Psoas muscle (tissue), 8 donors: Measurements from ENCODE around the gene KLHL25. TPM values are rescaled to one million over a fixed set of nuclear protein-coding genes. Genes with fewer than 3 reads are reported as not detected.
"Not testable (repeated sequence)": the region's sequence is repeated elsewhere in the genome, so short reads cannot be mapped to it uniquely, and the experiment has no call there.

Experiments
- ATAC-seq, 4 donors: fragments of 200-7000 bp; cut with Tn5 transposase; one replicate each; pipeline ENCODE4 v1.9.1; 2020; ENCODE audit warnings: moderate library complexity in 3 of 4, mild to moderate bottlenecking in 2 of 4
- DNase-seq, 2 donors: peaks; one replicate each; pipeline ENCODE4 v3.0.0-alpha.2; 2020
- H3K27ac ChIP-seq: fragments of 200-600 bp; one replicate; pipeline ENCODE4 v1.8.0; 2022
- H3K27me3 ChIP-seq, 3 donors: fragments of 200-600 bp in 1 of 3; one replicate each; pipeline versions ENCODE4 v1.6.1 to v1.8.0; 2013 to 2022; ENCODE audit warnings: low read length in 2 of 3, mild to moderate bottlenecking in 2 of 3, moderate library complexity in 1 of 3; ENCODE audit not compliant: insufficient read depth in 3 of 3
- H3K36me3 ChIP-seq, 2 donors: fragments of 200-600 bp in 1 of 2; one replicate each; pipeline versions ENCODE4 v1.6.1 to v1.8.0; 2013 to 2022; ENCODE audit warnings: low read depth in 1 of 2, mild to moderate bottlenecking in 1 of 2, moderate library complexity in 1 of 2; ENCODE audit not compliant: insufficient read depth in 1 of 2
- H3K4me1 ChIP-seq: fragments of 200-600 bp; one replicate; pipeline ENCODE4 v1.8.0; 2022
- H3K4me3 ChIP-seq: fragments of 200-600 bp; one replicate; pipeline ENCODE4 v1.8.0; 2022; ENCODE audit warnings: mild to moderate bottlenecking
- H3K9me3 ChIP-seq: fragments of 200-600 bp; one replicate; pipeline ENCODE4 v1.8.0; 2022
- CTCF ChIP-seq: fragments of 200-600 bp; IDR thresholded peaks from one replicate; pipeline ENCODE4 v1.8.0; 2022; ENCODE audit warnings: antibody characterized with exemption
- WGBS, 3 donors: extraction: QIAGEN DNeasy Blood & Tissue Kit; methylation state at CpG; one replicate each; pipeline versions ENCODE4 v1.1.6 to v1.1.7; 2013; 5-methylcytosine and 5-hydroxymethylcytosine counted together
- intact Hi-C, 2 donors: fragments of 100-400 bp; cut with DNase I; formaldehyde crosslinking; loops; one replicate each; pipeline versions ENCODE4 v1.11.0 to v1.14.2; 2022
- polyA plus RNA-seq, 3 donors: library from polyadenylated mRNA; stranded (reverse); fragments of 200-250 nt; gene quantifications; one replicate each; pipeline ENCODE4 v1.2.3, GENCODE V29; 2013
- total RNA-seq, 4 donors: library from RNA; stranded (reverse); fragmentation: NEBNext Ultra II Directional in 2 of 4; extraction: Animal tissue kit (Norgen Biotek cat#: 25700) in 2 of 4; gene quantifications; one replicate each; pipeline versions ENCODE4 v1.2.1 to v1.2.4, GENCODE V29; 2021 to 2023
- donor health status: healthy with polysubstance abuse.
- donor health status: DM: no; HTN: no; CAD: no; lungs with moderate emphysema.
- donor health status: Bipolar disorder and iron deficiency.
- donor health status: healthy.
- donor health status: DM: yes; HTN: yes; CAD: no.
- donor health status: DM: no; HTN: no; CAD: no.
- donor health status: DM: no; HTN: no; CAD: no.
- donor health status: DM: yes; HTN: yes; CAD: no.

Gene KLHL25
- total and polyA plus RNA-seq, 7 donors: 3.8 to 15.7 (median 8.1) TPM

- no peak for DNase-seq
- H3K4me3 ChIP-seq: no peak overlapping the region
- no peaks in the 10 kb centered on the region for H3K9me3 ChIP-seq
- no peak for TF ChIP-seq CTCF
- no peaks in the 10 kb centered on the region for H3K27me3 ChIP-seq
- no peak overlapping the region for H3K27ac ChIP-seq
- intact Hi-C loops: no loop called here
- H3K36me3 ChIP-seq: no peaks in the 10 kb centered on the region
- 76 to 89% (median 80%) methylated on average over 3 of the region's 3 CpGs for WGBS, 3 donors
- no peaks in the 10 kb centered on the region for H3K4me1 ChIP-seq
- ATAC-seq: no peak
Observed at GRCh38 chr15:85810075-85810474, 15.3 kb upstream of the KLHL25 start.

- WGBS, 3 donors: 50 to 70% (median 50%) methylated on average over 3 of the region's 3 CpGs
- H3K4me1 ChIP-seq: no peaks in the 10 kb centered on the region
- no peak overlapping the region for H3K4me3 ChIP-seq
- H3K27me3 ChIP-seq: no peaks in the 10 kb centered on the region
- intact Hi-C loops: no loop called here
- no peaks in the 10 kb centered on the region for H3K36me3 ChIP-seq
- no peak overlapping the region for H3K27ac ChIP-seq
- no peak for DNase-seq
- TF ChIP-seq CTCF: no peak
- H3K9me3 ChIP-seq: no peaks in the 10 kb centered on the region
- no peak for ATAC-seq
Observed at GRCh38 chr15:85805420-85805819, 10.7 kb upstream of the KLHL25 start.

- TF ChIP-seq CTCF: no peak
- no peak for DNase-seq
- H3K27ac ChIP-seq: no peak overlapping the region
- ATAC-seq: no peak
- intact Hi-C loops: no loop called here
- no peaks in the 10 kb centered on the region for H3K4me1 ChIP-seq
- no peaks in the 10 kb centered on the region for H3K27me3 ChIP-seq
- H3K4me3 ChIP-seq: no peak overlapping the region
- no peaks in the 10 kb centered on the region for H3K9me3 ChIP-seq
- H3K36me3 ChIP-seq: no peaks in the 10 kb centered on the region
- 44 to 61% (median 45%) methylated on average over 7 of the region's 7 CpGs for WGBS, 3 donors
Observed at GRCh38 chr15:85804481-85805170, 9.9 kb upstream of the KLHL25 start.

- 83 to 92% (median 86%) methylated on average over 9 of the region's 9 CpGs for WGBS, 3 donors
- ATAC-seq, H3K4me3 ChIP-seq, H3K9me3 ChIP-seq, H3K27ac ChIP-seq, H3K27me3 ChIP-seq, H3K36me3 ChIP-seq, intact Hi-C loops, H3K4me1 ChIP-seq, DNase-seq: not testable (repeated sequence)
Observed at GRCh38 chr15:85802617-85803016, 7.9 kb upstream of the KLHL25 start.

- peak; percentile 99 for ATAC-seq
- 70 to 78% (median 71%) methylated on average over 9 of the region's 9 CpGs for WGBS, 3 donors
- peak; percentile 40 for TF ChIP-seq CTCF
Observed at GRCh38 chr15:85800478-85801123, 5.9 kb upstream of the KLHL25 start.

GRCh38 chr15:85796371-85796770 is 1.6 kb upstream of the KLHL25 start:
- H3K27ac ChIP-seq, H3K36me3 ChIP-seq, H3K27me3 ChIP-seq, H3K9me3 ChIP-seq, H3K4me3 ChIP-seq, ATAC-seq, intact Hi-C loops, DNase-seq: not testable (repeated sequence)
- 76 to 89% (median 86%) methylated on average over 7 of the region's 7 CpGs for WGBS, 3 donors
- peaks cover 16% of the 10 kb centered on the region for H3K4me1 ChIP-seq

More at GRCh38 chr15:85800478-85801123, 5.9 kb upstream of the KLHL25 start:
- Histone ChIP-seq H3K9me3 (no peaks in the 10 kb centered on the region), H3K4me1 (no peaks in the 10 kb centered on the region), H3K36me3 (no peaks in the 10 kb centered on the region), H3K27ac (no peak overlapping the region), H3K4me3 (no peak overlapping the region), H3K27me3 (no peaks in the 10 kb centered on the region)
- intact Hi-C loops: no loop called here
- peak; percentile 77 to 89 for DNase-seq
